ENCODE measurements around the gene FLVCR2. TPM values are rescaled to one million over a fixed set of nuclear protein-coding genes. Genes with fewer than 3 reads are reported as not detected.

Gene FLVCR2
- total and polyA plus RNA-seq, 2 donors: 1.9 to 5.7 TPM

DNA sequence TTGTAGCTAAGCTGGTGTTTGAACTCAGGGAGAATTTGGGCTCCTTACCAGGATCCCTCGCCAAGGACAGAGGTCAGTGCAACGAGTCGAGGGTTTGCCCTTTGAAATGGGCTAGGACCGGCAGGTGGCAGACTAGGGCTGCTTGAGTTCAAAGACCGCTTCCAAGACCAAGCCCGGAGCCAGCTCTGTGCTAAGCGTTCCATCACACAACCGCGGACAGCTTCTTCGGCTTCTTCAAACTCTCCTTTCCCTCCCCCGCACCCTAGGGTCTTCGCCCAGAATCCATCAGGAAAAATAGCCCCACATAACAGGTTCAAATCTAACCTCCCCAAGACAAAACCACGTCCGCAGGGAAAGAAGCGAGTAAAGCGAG lies 705 bp upstream of the FLVCR2 start:
- Histone ChIP-seq H3K4me3 (ENCODE audit: low read length in 2 of 2) (peak overlapping the region; percentile 41 to 51), H3K36me3 (ENCODE audit: control insufficient read depth in 2 of 2, insufficient read depth in 2 of 2, low read length in 1 of 2) (no peaks in the 10 kb centered on the region), H3K27ac (ENCODE audit: low read depth in 1 of 2, low read length in 1 of 2) (peak overlapping the region; percentile 42 to 53), H3K27me3 (ENCODE audit: control insufficient read depth in 2 of 2, insufficient read depth in 1 of 2, low read length in 1 of 2) (peaks cover 0 to 25% of the 10 kb centered on the region in 2 donors), H3K9me3 (ENCODE audit: control insufficient read depth in 2 of 2, insufficient read depth in 1 of 2, low read length in 1 of 2) (no peaks in the 10 kb centered on the region), H3K4me1 (ENCODE audit: control insufficient read depth in 2 of 2, insufficient read depth in 2 of 2, low read length in 2 of 2) (peaks cover 7 to 19% of the 10 kb centered on the region in 2 donors)
- peak in 8 of 9 donors; percentile 24 to 70 (median 44) for DNase-seq (ENCODE audit: low read depth in 6 of 9, low spot score in 9 of 9)
- 2% methylated on average over 16 of the region's 16 CpGs for WGBS

DNA sequence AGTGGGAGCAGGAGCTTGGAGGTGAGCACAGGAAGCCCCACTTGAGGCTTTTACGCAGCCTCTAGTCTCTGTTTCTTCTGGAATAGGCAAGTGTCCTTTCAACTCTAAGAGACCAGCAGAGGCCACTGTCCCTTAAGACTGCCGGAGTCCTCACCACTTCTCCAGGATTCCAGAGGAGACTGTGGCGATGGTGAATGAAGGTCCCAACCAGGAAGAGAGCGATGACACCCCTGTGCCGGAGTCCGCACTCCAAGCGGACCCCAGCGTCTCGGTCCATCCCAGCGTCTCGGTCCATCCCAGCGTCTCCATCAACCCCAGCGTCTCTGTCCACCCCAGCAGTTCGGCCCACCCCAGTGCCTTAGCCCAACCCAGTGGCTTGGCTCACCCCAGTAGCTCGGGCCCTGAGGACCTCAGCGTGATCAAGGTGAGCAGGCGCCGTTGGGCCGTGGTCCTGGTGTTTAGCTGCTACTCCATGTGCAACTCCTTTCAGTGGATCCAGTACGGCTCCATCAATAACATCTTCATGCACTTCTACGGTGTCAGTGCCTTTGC lies 442 bp downstream of the FLVCR2 start:
- H3K27ac ChIP-seq (ENCODE audit: low read depth in 1 of 2, low read length in 1 of 2): peak overlapping the region in 1 of 2 donors; percentile 15
- no peak for DNase-seq (ENCODE audit: low read depth in 6 of 9, low spot score in 9 of 9)
- 45% methylated on average over 21 of the region's 21 CpGs for WGBS

DNA sequence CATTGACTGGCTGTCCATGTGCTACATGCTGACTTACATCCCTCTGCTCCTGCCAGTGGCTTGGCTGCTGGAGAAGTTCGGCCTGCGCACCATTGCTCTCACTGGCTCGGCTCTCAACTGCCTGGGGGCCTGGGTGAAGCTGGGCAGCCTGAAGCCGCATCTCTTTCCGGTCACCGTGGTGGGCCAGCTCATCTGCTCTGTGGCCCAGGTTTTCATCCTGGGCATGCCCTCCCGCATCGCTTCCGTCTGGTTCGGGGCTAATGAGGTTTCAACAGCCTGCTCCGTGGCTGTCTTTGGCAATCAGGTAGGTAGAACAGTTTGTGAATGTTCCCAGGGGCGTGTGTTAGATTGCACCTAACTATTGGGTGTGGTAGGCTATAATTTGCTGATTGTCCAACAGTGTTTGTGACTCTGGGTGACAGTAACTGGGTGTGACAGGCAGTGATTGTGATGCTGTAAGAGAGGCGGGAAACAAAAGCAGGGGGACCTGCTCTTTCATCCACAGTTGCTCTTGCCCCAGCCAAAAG lies 981 bp downstream of the FLVCR2 start:
- peaks cover 0 to 25% of the 10 kb centered on the region in 2 donors for H3K27me3 ChIP-seq (ENCODE audit: control insufficient read depth in 2 of 2, insufficient read depth in 1 of 2, low read length in 1 of 2)
- H3K4me3 ChIP-seq (ENCODE audit: low read length in 2 of 2): peak overlapping the region in 1 of 2 donors; percentile 41
- H3K27ac ChIP-seq (ENCODE audit: low read depth in 1 of 2, low read length in 1 of 2): no peak overlapping the region
- no peaks in the 10 kb centered on the region for H3K9me3 ChIP-seq (ENCODE audit: control insufficient read depth in 2 of 2, insufficient read depth in 1 of 2, low read length in 1 of 2)
- 92% methylated on average over 13 of the region's 13 CpGs for WGBS
- DNase-seq (ENCODE audit: low read depth in 6 of 9, low spot score in 9 of 9): no peak
- peaks cover 7 to 19% of the 10 kb centered on the region in 2 donors for H3K4me1 ChIP-seq (ENCODE audit: control insufficient read depth in 2 of 2, insufficient read depth in 2 of 2, low read length in 2 of 2)
- H3K36me3 ChIP-seq (ENCODE audit: control insufficient read depth in 2 of 2, insufficient read depth in 2 of 2, low read length in 1 of 2): no peaks in the 10 kb centered on the region

More for the DNA sequence above, 442 bp downstream of the FLVCR2 start:
- Histone ChIP-seq H3K27me3 (ENCODE audit: control insufficient read depth in 2 of 2, insufficient read depth in 1 of 2, low read length in 1 of 2) (peaks cover 0 to 25% of the 10 kb centered on the region in 2 donors), H3K4me1 (ENCODE audit: control insufficient read depth in 2 of 2, insufficient read depth in 2 of 2, low read length in 2 of 2) (peaks cover 7 to 19% of the 10 kb centered on the region in 2 donors), H3K4me3 (ENCODE audit: low read length in 2 of 2) (peak overlapping the region; percentile 41 to 51), H3K9me3 (ENCODE audit: control insufficient read depth in 2 of 2, insufficient read depth in 1 of 2, low read length in 1 of 2) (no peaks in the 10 kb centered on the region), H3K36me3 (ENCODE audit: control insufficient read depth in 2 of 2, insufficient read depth in 2 of 2, low read length in 1 of 2) (no peaks in the 10 kb centered on the region)

DNA sequence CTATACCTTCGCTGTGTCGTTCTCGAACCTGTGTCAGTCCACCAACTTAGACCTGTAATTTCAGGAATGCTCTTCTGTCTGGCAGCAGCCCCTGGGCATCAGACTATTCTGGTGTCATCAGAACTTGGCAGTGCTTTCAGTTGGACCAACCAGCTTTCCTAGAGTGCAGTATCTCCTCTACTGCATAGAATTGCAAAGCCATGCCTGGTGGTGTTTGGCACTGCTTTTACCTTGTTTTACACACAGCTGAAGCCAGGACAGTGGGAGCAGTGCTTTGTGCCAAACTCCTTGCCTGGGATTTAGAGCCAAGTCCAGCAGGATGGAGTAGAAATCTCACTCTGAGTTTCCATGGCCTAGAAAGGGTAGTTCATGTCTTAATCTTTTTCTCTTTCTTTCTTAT lies 1.5 kb downstream of the FLVCR2 start:
- Histone ChIP-seq H3K9me3 (ENCODE audit: control insufficient read depth in 2 of 2, insufficient read depth in 1 of 2, low read length in 1 of 2) (no peaks in the 10 kb centered on the region), H3K4me3 (ENCODE audit: low read length in 2 of 2) (no peak overlapping the region), H3K36me3 (ENCODE audit: control insufficient read depth in 2 of 2, insufficient read depth in 2 of 2, low read length in 1 of 2) (no peaks in the 10 kb centered on the region), H3K4me1 (ENCODE audit: control insufficient read depth in 2 of 2, insufficient read depth in 2 of 2, low read length in 2 of 2) (peaks cover 7 to 19% of the 10 kb centered on the region in 2 donors), H3K27me3 (ENCODE audit: control insufficient read depth in 2 of 2, insufficient read depth in 1 of 2, low read length in 1 of 2) (peaks cover 0 to 25% of the 10 kb centered on the region in 2 donors), H3K27ac (ENCODE audit: low read depth in 1 of 2, low read length in 1 of 2) (no peak overlapping the region)
- no peak for DNase-seq (ENCODE audit: low read depth in 6 of 9, low spot score in 9 of 9)
- whole genome bisulfite sequencing: 97% methylated on average over 3 of the region's 3 CpGs

DNA sequence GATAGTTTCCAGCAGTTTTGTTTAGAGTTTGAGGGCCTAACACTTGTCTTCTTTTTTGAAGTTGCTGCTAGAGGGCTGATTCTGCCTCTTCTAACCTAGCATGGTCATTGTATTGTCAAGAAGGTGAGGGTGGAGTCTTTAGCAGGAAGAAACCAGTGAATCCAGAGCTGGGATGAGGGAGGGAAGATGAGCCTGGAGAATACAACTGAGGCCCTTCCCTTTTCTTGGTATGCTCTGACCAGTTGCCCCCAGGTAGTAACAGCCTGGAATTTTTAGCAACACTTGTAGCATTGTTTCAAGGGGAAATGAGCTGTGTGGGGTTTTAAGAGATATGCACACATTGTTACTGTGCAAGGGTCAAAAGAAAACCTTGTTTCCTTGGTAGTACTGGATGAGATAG lies 9.0 kb downstream of the FLVCR2 start:
- H3K27me3 ChIP-seq (ENCODE audit: control insufficient read depth in 2 of 2, insufficient read depth in 1 of 2, low read length in 1 of 2): no peaks in the 10 kb centered on the region
- H3K4me1 ChIP-seq (ENCODE audit: control insufficient read depth in 2 of 2, insufficient read depth in 2 of 2, low read length in 2 of 2): no peaks in the 10 kb centered on the region
- peaks cover 0 to 6% of the 10 kb centered on the region in 2 donors for H3K9me3 ChIP-seq (ENCODE audit: control insufficient read depth in 2 of 2, insufficient read depth in 1 of 2, low read length in 1 of 2)
- no peak overlapping the region for H3K4me3 ChIP-seq (ENCODE audit: low read length in 2 of 2)
- no peaks in the 10 kb centered on the region for H3K36me3 ChIP-seq (ENCODE audit: control insufficient read depth in 2 of 2, insufficient read depth in 2 of 2, low read length in 1 of 2)
- no peak for DNase-seq (ENCODE audit: low read depth in 6 of 9, low spot score in 9 of 9)
- H3K27ac ChIP-seq (ENCODE audit: low read depth in 1 of 2, low read length in 1 of 2): no peak overlapping the region

DNA sequence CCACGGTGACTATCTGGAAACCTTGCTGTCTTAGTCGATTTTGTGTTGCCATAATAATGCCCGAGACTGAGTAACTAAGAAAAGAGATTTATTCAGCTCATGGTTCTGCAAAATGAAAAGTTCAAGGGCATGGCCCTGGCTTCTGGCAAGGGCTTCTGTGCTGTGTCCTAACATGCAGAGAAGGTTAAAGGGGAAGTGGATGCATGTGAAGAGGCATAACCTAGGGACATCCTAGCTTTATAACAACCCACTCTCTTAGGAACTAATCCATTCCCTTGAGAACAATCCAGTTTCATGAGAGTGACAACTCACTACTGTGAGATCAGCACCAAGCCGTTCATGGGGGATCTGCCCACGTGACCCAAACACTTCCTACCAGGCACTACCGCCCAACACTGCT lies 11.5 kb downstream of the FLVCR2 start:
- Histone ChIP-seq H3K27ac (ENCODE audit: low read depth in 1 of 2, low read length in 1 of 2) (no peak overlapping the region), H3K4me3 (ENCODE audit: low read length in 2 of 2) (no peak overlapping the region), H3K36me3 (ENCODE audit: control insufficient read depth in 2 of 2, insufficient read depth in 2 of 2, low read length in 1 of 2) (no peaks in the 10 kb centered on the region), H3K4me1 (ENCODE audit: control insufficient read depth in 2 of 2, insufficient read depth in 2 of 2, low read length in 2 of 2) (no peaks in the 10 kb centered on the region), H3K9me3 (ENCODE audit: control insufficient read depth in 2 of 2, insufficient read depth in 1 of 2, low read length in 1 of 2) (peaks cover 0 to 8% of the 10 kb centered on the region in 2 donors), H3K27me3 (ENCODE audit: control insufficient read depth in 2 of 2, insufficient read depth in 1 of 2, low read length in 1 of 2) (no peaks in the 10 kb centered on the region)
- DNase-seq (ENCODE audit: low read depth in 6 of 9, low spot score in 9 of 9): no peak
- WGBS: 95% methylated on average over 6 of the region's 6 CpGs

DNA sequence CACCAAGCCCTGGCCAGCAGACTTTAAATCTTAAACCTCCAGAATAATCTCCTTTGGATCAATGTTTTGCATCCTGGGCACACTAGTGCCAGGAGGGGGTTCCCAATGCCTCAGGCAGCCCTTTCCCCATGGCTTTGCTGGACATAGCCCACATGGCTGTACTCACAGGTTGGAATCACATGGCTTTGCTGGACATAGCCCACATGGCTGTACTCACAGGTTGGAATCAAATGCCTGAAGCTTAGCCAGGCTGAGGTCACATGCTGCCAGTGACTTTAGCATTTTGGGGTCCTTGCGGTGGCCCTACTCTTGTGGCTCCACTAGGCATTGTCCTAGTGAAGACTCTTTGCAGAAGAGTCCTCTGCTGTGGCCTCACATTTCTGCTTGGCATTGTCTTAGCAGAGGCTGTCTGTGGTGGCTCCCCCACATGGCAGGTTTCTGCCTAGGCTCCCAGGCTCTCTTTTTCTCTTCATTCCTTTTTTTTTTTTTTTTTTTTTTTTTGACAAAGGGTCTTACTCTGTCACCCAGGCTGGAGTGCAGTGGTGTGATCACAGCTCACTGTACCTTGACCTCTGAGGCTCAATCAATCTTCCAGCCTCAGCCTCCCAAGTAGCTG lies 13.0 kb downstream of the FLVCR2 start:
- H3K9me3 ChIP-seq (ENCODE audit: control insufficient read depth in 2 of 2, insufficient read depth in 1 of 2, low read length in 1 of 2): peaks cover 0 to 8% of the 10 kb centered on the region in 2 donors
- no peaks in the 10 kb centered on the region for H3K27me3 ChIP-seq (ENCODE audit: control insufficient read depth in 2 of 2, insufficient read depth in 1 of 2, low read length in 1 of 2)
- no peak for DNase-seq (ENCODE audit: low read depth in 6 of 9, low spot score in 9 of 9)
- H3K4me1 ChIP-seq (ENCODE audit: control insufficient read depth in 2 of 2, insufficient read depth in 2 of 2, low read length in 2 of 2): no peaks in the 10 kb centered on the region
- no peak overlapping the region for H3K27ac ChIP-seq (ENCODE audit: low read depth in 1 of 2, low read length in 1 of 2)
- H3K4me3 ChIP-seq (ENCODE audit: low read length in 2 of 2): no peak overlapping the region
- WGBS: 98% methylated on average over 1 of the region's 1 CpG
- H3K36me3 ChIP-seq (ENCODE audit: control insufficient read depth in 2 of 2, insufficient read depth in 2 of 2, low read length in 1 of 2): no peaks in the 10 kb centered on the region

DNA sequence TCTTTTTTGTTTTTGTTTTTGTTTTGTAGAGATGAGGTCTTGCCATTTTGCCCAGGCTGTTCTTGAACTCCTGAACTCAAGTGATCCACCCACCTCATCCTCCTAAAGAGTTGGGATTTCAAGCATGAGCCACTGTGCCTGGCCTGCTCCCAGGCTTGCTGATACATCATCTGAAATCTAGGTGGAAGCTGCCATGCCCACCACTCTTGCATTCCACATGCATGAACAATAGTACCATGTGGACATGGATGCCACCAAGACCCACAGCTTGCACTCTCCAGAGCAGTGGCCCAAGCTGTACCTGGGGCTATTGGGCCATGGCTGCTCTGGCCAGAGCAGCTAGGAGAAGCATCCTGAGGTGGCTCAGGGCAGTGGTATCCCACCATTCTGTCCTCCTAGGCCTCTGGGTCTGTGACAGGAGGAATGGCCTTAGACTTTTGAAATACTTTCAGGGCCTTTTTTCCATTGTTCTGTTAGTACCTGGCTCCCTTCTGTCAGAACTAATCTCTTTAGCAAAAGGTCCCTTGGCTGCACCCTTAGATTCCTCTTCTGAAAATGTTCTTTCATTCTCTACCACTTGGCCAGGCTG lies 13.7 kb downstream of the FLVCR2 start:
- no peaks in the 10 kb centered on the region for H3K4me1 ChIP-seq (ENCODE audit: control insufficient read depth in 2 of 2, insufficient read depth in 2 of 2, low read length in 2 of 2)
- no peak overlapping the region for H3K4me3 ChIP-seq (ENCODE audit: low read length in 2 of 2)
- no peaks in the 10 kb centered on the region for H3K36me3 ChIP-seq (ENCODE audit: control insufficient read depth in 2 of 2, insufficient read depth in 2 of 2, low read length in 1 of 2)
- H3K27ac ChIP-seq (ENCODE audit: low read depth in 1 of 2, low read length in 1 of 2): no peak overlapping the region
- no peak for DNase-seq (ENCODE audit: low read depth in 6 of 9, low spot score in 9 of 9)
- H3K27me3 ChIP-seq (ENCODE audit: control insufficient read depth in 2 of 2, insufficient read depth in 1 of 2, low read length in 1 of 2): no peaks in the 10 kb centered on the region
- H3K9me3 ChIP-seq (ENCODE audit: control insufficient read depth in 2 of 2, insufficient read depth in 1 of 2, low read length in 1 of 2): peaks cover 0 to 8% of the 10 kb centered on the region in 2 donors

DNA sequence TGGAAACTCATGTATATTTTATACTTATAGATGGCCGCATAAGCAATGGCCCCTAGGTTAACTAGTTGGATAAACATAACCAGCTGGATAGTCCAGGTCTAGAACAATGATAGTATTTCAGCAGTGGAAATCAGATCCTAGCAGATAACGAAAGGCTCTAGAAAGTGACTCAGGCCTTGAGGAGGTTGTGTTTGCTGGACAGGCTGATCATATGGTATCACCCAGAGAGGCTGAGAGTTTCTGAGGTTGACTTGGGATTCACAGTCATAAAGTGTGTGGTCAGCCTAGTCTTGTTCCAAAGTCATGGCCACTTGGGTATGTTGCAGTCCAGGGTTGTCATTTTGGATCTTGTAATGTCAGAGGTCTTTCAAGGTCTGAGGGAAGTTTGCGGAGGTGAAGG lies 16.8 kb downstream of the FLVCR2 start:
- 97% methylated on average over 3 of the region's 3 CpGs for WGBS
- Histone ChIP-seq H3K27ac (ENCODE audit: low read depth in 1 of 2, low read length in 1 of 2) (no peak overlapping the region), H3K9me3 (ENCODE audit: control insufficient read depth in 2 of 2, insufficient read depth in 1 of 2, low read length in 1 of 2) (peaks cover 0 to 8% of the 10 kb centered on the region in 2 donors), H3K36me3 (ENCODE audit: control insufficient read depth in 2 of 2, insufficient read depth in 2 of 2, low read length in 1 of 2) (no peaks in the 10 kb centered on the region), H3K4me3 (ENCODE audit: low read length in 2 of 2) (no peak overlapping the region), H3K27me3 (ENCODE audit: control insufficient read depth in 2 of 2, insufficient read depth in 1 of 2, low read length in 1 of 2) (no peaks in the 10 kb centered on the region), H3K4me1 (ENCODE audit: control insufficient read depth in 2 of 2, insufficient read depth in 2 of 2, low read length in 2 of 2) (no peaks in the 10 kb centered on the region)
- DNase-seq (ENCODE audit: low read depth in 6 of 9, low spot score in 9 of 9): no peak

Data from thymus (tissue), 11 donors.